Measurements from ENCODE around the gene PLCXD1. TPM values are rescaled to one million over a fixed set of nuclear protein-coding genes. Genes with fewer than 3 reads are reported as not detected.
A peak's percentile ranks its signal among the peaks of the same experiment; 100 is the strongest.

Gene PLCXD1
- total and polyA plus RNA-seq, 9 of the 15 experiments (the other 6 are each of a cell fraction or from before 2014, with no cell fraction given): 6.0 to 60.2 (median 39.5) TPM

DNA sequence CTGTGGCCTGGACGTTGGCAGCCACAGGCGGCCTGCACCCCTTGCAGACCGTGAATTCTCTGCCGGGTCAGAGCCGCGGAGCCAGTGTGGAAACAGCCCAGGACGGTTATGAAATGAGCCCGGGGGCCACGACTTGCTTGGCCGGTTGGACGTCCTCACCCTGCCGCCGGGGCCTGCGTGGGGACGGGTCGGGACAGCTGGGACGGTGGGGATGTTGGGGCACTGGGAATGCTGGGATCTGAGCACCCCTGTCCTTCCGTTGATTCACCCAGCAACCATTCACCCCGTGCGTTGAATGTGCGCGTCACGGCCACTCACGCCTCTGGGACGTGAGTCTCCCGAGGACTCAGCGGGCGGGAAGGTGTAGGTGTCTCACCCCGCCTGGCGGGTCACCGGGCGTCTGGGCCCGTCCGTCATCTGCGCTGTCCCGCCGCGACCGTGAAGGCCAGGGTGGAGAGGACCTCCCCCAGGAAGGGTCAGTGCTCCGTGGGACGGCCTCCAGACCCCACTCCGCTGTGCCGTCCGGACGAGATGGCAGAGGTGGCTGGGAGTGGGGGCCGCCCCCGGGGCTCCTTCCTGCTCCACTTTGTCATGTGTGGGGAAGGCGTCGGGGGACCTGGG is 4.5 kb upstream of the PLCXD1 start (continued):
- TF ChIP-seq, protein P1, sequence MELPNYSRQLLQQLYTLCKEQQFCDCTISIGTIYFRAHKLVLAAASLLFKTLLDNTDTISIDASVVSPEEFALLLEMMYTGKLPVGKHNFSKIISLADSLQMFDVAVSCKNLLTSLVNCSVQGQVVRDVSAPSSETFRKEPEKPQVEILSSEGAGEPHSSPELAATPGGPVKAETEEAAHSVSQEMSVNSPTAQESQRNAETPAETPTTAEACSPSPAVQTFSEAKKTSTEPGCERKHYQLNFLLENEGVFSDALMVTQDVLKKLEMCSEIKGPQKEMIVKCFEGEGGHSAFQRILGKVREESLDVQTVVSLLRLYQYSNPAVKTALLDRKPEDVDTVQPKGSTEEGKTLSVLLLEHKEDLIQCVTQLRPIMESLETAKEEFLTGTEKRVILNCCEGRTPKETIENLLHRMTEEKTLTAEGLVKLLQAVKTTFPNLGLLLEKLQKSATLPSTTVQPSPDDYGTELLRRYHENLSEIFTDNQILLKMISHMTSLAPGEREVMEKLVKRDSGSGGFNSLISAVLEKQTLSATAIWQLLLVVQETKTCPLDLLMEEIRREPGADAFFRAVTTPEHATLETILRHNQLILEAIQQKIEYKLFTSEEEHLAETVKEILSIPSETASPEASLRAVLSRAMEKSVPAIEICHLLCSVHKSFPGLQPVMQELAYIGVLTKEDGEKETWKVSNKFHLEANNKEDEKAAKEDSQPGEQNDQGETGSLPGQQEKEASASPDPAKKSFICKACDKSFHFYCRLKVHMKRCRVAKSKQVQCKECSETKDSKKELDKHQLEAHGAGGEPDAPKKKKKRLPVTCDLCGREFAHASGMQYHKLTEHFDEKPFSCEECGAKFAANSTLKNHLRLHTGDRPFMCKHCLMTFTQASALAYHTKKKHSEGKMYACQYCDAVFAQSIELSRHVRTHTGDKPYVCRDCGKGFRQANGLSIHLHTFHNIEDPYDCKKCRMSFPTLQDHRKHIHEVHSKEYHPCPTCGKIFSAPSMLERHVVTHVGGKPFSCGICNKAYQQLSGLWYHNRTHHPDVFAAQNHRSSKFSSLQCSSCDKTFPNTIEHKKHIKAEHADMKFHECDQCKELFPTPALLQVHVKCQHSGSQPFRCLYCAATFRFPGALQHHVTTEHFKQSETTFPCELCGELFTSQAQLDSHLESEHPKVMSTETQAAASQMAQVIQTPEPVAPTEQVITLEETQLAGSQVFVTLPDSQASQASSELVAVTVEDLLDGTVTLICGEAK (IDR thresholded peaks at IDR 0.05): peak; percentile 28; the same call in 1 of the 2 replicates
- TF ChIP-seq, protein P1 (CRISPR knock-in tag; IDR thresholded peaks at IDR 0.05): no peak
- no peak for TF ChIP-seq EZH2 (IDR thresholded peaks at IDR 0.05; ENCODE audit: borderline replicate concordance, low read depth, low read length)
- TF ChIP-seq CEBPB (tag; IDR thresholded peaks at IDR 0.05): 0 out of 2 replicates have a peak, but pooled peaks have one; percentile 9
- TF ChIP-seq BHLHE40 (IDR thresholded peaks at IDR 0.05; ENCODE audit: low read length): peak; percentile 59
- TF ChIP-seq, protein P2, sequence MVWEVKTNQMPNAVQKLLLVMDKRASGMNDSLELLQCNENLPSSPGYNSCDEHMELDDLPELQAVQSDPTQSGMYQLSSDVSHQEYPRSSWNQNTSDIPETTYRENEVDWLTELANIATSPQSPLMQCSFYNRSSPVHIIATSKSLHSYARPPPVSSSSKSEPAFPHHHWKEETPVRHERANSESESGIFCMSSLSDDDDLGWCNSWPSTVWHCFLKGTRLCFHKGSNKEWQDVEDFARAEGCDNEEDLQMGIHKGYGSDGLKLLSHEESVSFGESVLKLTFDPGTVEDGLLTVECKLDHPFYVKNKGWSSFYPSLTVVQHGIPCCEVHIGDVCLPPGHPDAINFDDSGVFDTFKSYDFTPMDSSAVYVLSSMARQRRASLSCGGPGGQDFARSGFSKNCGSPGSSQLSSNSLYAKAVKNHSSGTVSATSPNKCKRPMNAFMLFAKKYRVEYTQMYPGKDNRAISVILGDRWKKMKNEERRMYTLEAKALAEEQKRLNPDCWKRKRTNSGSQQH (CRISPR knock-in tag; IDR thresholded peaks at IDR 0.05): no peak
- TF ChIP-seq PHF20 (IDR thresholded peaks at IDR 0.05; ENCODE audit: partially characterized antibody): no peak
- TF ChIP-seq EGR1 (conservative IDR thresholded peaks at IDR 0.05): 0 out of 2 replicates have a peak, but pooled peaks have one; percentile 26
- 0 out of 2 replicates have a peak, but pooled peaks have one; percentile 34 for TF ChIP-seq SAFB (IDR thresholded peaks at IDR 0.05; ENCODE audit: borderline replicate concordance, low read depth, low read length)
- no peak for TF ChIP-seq SIN3B (IDR thresholded peaks at IDR 0.05; ENCODE audit: low read depth)
